ENCODE data around the gene ZCCHC2. TPM values are rescaled to one million over a fixed set of nuclear protein-coding genes. Genes with fewer than 3 reads are reported as not detected.

Gene ZCCHC2
- polyA plus RNA-seq, 2 donors, result 3.0 to 3.5 TPM

- no peak overlapping the region for H3K4me3 ChIP-seq (ENCODE audit: low read depth in 1 of 2, low read length in 2 of 2)
- H3K27ac ChIP-seq (ENCODE audit: low read depth in 2 of 2, low read length in 1 of 2), result no peak overlapping the region
- H3K27me3 ChIP-seq (ENCODE audit: control insufficient read depth in 1 of 2, insufficient read depth in 2 of 2, low read length in 2 of 2), result no peaks in the 10 kb centered on the region
- no peaks in the 10 kb centered on the region for H3K4me1 ChIP-seq (ENCODE audit: control insufficient read depth in 2 of 2, insufficient read depth in 2 of 2, low read length in 1 of 2)
- H3K9me3 ChIP-seq (ENCODE audit: control insufficient read depth in 2 of 2, insufficient read depth in 1 of 2, low read depth in 1 of 2, low read length in 1 of 2), result no peaks in the 10 kb centered on the region
- H3K36me3 ChIP-seq (ENCODE audit: control insufficient read depth in 2 of 2, insufficient read depth in 2 of 2, low read length in 1 of 2), result peaks cover 14 to 18% of the 10 kb centered on the region in 2 donors
- WGBS, 2 donors, result 73 to 93% methylated on average over 4 of the region's 4 CpGs
Observed at GRCh38 chr18:62571037-62571436, 48.2 kb downstream of the ZCCHC2 start.

- H3K4me1 ChIP-seq (ENCODE audit: control insufficient read depth in 2 of 2, insufficient read depth in 2 of 2, low read length in 1 of 2), result no peaks in the 10 kb centered on the region
- H3K36me3 ChIP-seq (ENCODE audit: control insufficient read depth in 2 of 2, insufficient read depth in 2 of 2, low read length in 1 of 2), result peaks cover 14 to 16% of the 10 kb centered on the region in 2 donors
- H3K4me3 ChIP-seq (ENCODE audit: low read depth in 1 of 2, low read length in 2 of 2), result no peak overlapping the region
- no peak overlapping the region for H3K27ac ChIP-seq (ENCODE audit: low read depth in 2 of 2, low read length in 1 of 2)
- WGBS, 2 donors, result 90 to 91% methylated on average over 3 of the region's 3 CpGs
- H3K27me3 ChIP-seq (ENCODE audit: control insufficient read depth in 1 of 2, insufficient read depth in 2 of 2, low read length in 2 of 2), result no peaks in the 10 kb centered on the region
- no peaks in the 10 kb centered on the region for H3K9me3 ChIP-seq (ENCODE audit: control insufficient read depth in 2 of 2, insufficient read depth in 1 of 2, low read depth in 1 of 2, low read length in 1 of 2)
Observed at GRCh38 chr18:62571648-62572047, 48.8 kb downstream of the ZCCHC2 start.

GRCh38 chr18:62572456-62572855, 49.6 kb downstream of the ZCCHC2 start:
- H3K36me3 ChIP-seq (ENCODE audit: control insufficient read depth in 2 of 2, insufficient read depth in 2 of 2, low read length in 1 of 2), result peaks cover 14 to 16% of the 10 kb centered on the region in 2 donors
- WGBS, 2 donors, result 74 to 86% methylated on average over 3 of the region's 3 CpGs
- H3K27ac ChIP-seq (ENCODE audit: low read depth in 2 of 2, low read length in 1 of 2), result no peak overlapping the region
- no peaks in the 10 kb centered on the region for H3K9me3 ChIP-seq (ENCODE audit: control insufficient read depth in 2 of 2, insufficient read depth in 1 of 2, low read depth in 1 of 2, low read length in 1 of 2)
- no peaks in the 10 kb centered on the region for H3K4me1 ChIP-seq (ENCODE audit: control insufficient read depth in 2 of 2, insufficient read depth in 2 of 2, low read length in 1 of 2)
- no peaks in the 10 kb centered on the region for H3K27me3 ChIP-seq (ENCODE audit: control insufficient read depth in 1 of 2, insufficient read depth in 2 of 2, low read length in 2 of 2)
- H3K4me3 ChIP-seq (ENCODE audit: low read depth in 1 of 2, low read length in 2 of 2), result no peak overlapping the region

DNA sequence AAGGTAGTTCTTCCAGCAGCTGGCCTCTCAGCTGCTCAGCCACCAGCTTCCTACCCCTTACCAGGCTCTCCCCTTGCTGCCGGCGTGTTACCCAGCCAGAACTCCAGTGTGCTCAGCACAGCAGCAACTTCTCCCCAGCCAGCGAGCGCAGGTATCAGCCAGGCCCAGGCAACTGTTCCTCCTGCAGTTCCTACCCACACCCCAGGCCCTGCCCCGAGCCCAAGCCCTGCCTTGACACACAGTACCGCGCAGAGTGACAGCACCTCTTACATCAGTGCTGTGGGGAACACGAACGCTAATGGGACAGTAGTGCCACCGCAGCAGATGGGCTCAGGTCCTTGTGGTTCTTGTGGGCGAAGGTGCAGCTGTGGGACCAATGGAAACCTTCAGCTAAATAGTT, 52.0 kb downstream of the ZCCHC2 start:
- Histone ChIP-seq H3K9me3 (ENCODE audit: control insufficient read depth in 2 of 2, insufficient read depth in 1 of 2, low read depth in 1 of 2, low read length in 1 of 2) (no peaks in the 10 kb centered on the region), H3K4me1 (ENCODE audit: control insufficient read depth in 2 of 2, insufficient read depth in 2 of 2, low read length in 1 of 2) (no peaks in the 10 kb centered on the region), H3K27ac (ENCODE audit: low read depth in 2 of 2, low read length in 1 of 2) (no peak overlapping the region), H3K4me3 (ENCODE audit: low read depth in 1 of 2, low read length in 2 of 2) (no peak overlapping the region), H3K36me3 (ENCODE audit: control insufficient read depth in 2 of 2, insufficient read depth in 2 of 2, low read length in 1 of 2) (peaks cover 14 to 16% of the 10 kb centered on the region in 2 donors), H3K27me3 (ENCODE audit: control insufficient read depth in 1 of 2, insufficient read depth in 2 of 2, low read length in 2 of 2) (no peaks in the 10 kb centered on the region)
- WGBS, 2 donors, result 99% methylated on average over 11 of the region's 11 CpGs

DNA sequence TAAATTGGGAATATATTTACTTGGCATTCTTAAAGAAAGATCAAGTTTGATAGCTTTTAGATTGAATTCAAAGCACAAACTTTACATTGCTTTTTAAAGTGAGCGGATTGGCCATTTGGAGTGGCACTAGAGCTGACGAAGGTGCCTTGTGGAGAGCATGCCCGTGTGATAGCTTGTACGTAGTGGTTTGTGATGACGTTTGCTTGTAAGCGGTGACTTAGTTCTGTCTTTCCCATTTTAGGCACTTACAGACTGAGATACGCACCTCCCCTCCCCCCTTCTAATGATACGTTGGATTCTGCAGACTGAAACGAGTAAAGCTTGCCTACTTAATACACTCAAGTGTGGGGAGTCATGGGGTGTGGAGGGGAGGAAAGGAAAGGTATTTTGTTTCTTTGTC, 53.4 kb downstream of the ZCCHC2 start:
- peaks cover 13 to 14% of the 10 kb centered on the region in 2 donors for H3K36me3 ChIP-seq (ENCODE audit: control insufficient read depth in 2 of 2, insufficient read depth in 2 of 2, low read length in 1 of 2)
- H3K27me3 ChIP-seq (ENCODE audit: control insufficient read depth in 1 of 2, insufficient read depth in 2 of 2, low read length in 2 of 2), result no peaks in the 10 kb centered on the region
- WGBS, 2 donors, result 91 to 92% methylated on average over 9 of the region's 9 CpGs
- H3K27ac ChIP-seq (ENCODE audit: low read depth in 2 of 2, low read length in 1 of 2), result no peak overlapping the region
- no peak overlapping the region for H3K4me3 ChIP-seq (ENCODE audit: low read depth in 1 of 2, low read length in 2 of 2)
- no peaks in the 10 kb centered on the region for H3K9me3 ChIP-seq (ENCODE audit: control insufficient read depth in 2 of 2, insufficient read depth in 1 of 2, low read depth in 1 of 2, low read length in 1 of 2)
- H3K4me1 ChIP-seq (ENCODE audit: control insufficient read depth in 2 of 2, insufficient read depth in 2 of 2, low read length in 1 of 2), result no peaks in the 10 kb centered on the region

DNA sequence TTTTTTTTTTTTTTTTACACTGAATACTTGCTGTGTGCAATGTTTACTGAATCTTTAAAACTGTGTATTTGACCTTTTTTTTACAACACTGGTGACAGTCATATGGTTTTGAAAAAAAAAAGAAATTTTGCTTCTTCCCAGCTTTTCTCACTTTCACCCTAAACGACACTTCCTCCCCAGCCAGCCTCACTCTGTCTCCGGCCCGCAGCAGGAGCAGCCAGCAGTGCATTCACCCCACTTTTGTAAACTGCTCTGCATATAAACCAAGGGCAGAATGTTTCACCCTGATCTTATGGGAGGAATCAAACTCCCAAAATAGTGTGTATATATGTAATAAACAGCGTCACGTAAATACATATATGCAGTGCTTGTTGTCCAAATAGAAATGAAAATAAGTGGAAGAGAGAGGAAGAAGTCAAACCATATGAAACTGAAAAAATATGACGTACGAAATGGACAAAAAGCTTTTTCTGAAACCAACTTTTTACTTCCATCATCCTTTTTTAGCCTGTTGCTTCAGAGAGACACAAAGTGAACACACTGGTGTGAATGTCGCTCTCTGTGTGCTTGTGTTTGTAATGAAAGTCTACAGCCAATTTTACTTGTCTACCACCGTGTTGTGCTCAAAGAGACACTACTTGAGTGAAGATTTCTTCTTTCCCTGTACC, 54.2 kb downstream of the ZCCHC2 start:
- no peaks in the 10 kb centered on the region for H3K27me3 ChIP-seq (ENCODE audit: control insufficient read depth in 1 of 2, insufficient read depth in 2 of 2, low read length in 2 of 2)
- H3K27ac ChIP-seq (ENCODE audit: low read depth in 2 of 2, low read length in 1 of 2), result no peak overlapping the region
- H3K36me3 ChIP-seq (ENCODE audit: control insufficient read depth in 2 of 2, insufficient read depth in 2 of 2, low read length in 1 of 2), result peaks cover 11 to 13% of the 10 kb centered on the region in 2 donors
- no peaks in the 10 kb centered on the region for H3K4me1 ChIP-seq (ENCODE audit: control insufficient read depth in 2 of 2, insufficient read depth in 2 of 2, low read length in 1 of 2)
- no peak overlapping the region for H3K4me3 ChIP-seq (ENCODE audit: low read depth in 1 of 2, low read length in 2 of 2)
- no peaks in the 10 kb centered on the region for H3K9me3 ChIP-seq (ENCODE audit: control insufficient read depth in 2 of 2, insufficient read depth in 1 of 2, low read depth in 1 of 2, low read length in 1 of 2)
- 79 to 83% methylated on average over 9 of the region's 9 CpGs for whole genome bisulfite sequencing, 2 donors

- Histone ChIP-seq H3K36me3 (ENCODE audit: control insufficient read depth in 2 of 2, insufficient read depth in 2 of 2, low read length in 1 of 2) (peaks cover 11 to 13% of the 10 kb centered on the region in 2 donors), H3K4me3 (ENCODE audit: low read depth in 1 of 2, low read length in 2 of 2) (no peak overlapping the region), H3K27me3 (ENCODE audit: control insufficient read depth in 1 of 2, insufficient read depth in 2 of 2, low read length in 2 of 2) (no peaks in the 10 kb centered on the region), H3K27ac (ENCODE audit: low read depth in 2 of 2, low read length in 1 of 2) (no peak overlapping the region), H3K9me3 (ENCODE audit: control insufficient read depth in 2 of 2, insufficient read depth in 1 of 2, low read depth in 1 of 2, low read length in 1 of 2) (no peaks in the 10 kb centered on the region), H3K4me1 (ENCODE audit: control insufficient read depth in 2 of 2, insufficient read depth in 2 of 2, low read length in 1 of 2) (no peaks in the 10 kb centered on the region)
- 44 to 57% methylated on average over 2 of the region's 2 CpGs for WGBS, 2 donors
Observed at GRCh38 chr18:62577765-62578164, 54.9 kb downstream of the ZCCHC2 start.

- no peaks in the 10 kb centered on the region for H3K9me3 ChIP-seq (ENCODE audit: control insufficient read depth in 2 of 2, insufficient read depth in 1 of 2, low read depth in 1 of 2, low read length in 1 of 2)
- H3K4me1 ChIP-seq (ENCODE audit: control insufficient read depth in 2 of 2, insufficient read depth in 2 of 2, low read length in 1 of 2), result no peaks in the 10 kb centered on the region
- H3K27ac ChIP-seq (ENCODE audit: low read depth in 2 of 2, low read length in 1 of 2), result no peak overlapping the region
- H3K27me3 ChIP-seq (ENCODE audit: control insufficient read depth in 1 of 2, insufficient read depth in 2 of 2, low read length in 2 of 2), result no peaks in the 10 kb centered on the region
- H3K36me3 ChIP-seq (ENCODE audit: control insufficient read depth in 2 of 2, insufficient read depth in 2 of 2, low read length in 1 of 2), result peaks cover 10 to 11% of the 10 kb centered on the region in 2 donors
- H3K4me3 ChIP-seq (ENCODE audit: low read depth in 1 of 2, low read length in 2 of 2), result no peak overlapping the region
- WGBS, 2 donors, result 61 to 79% methylated on average over 13 of the region's 13 CpGs
Observed at GRCh38 chr18:62578980-62579511, 56.2 kb downstream of the ZCCHC2 start.

GRCh38 chr18:62583376-62583775, 60.6 kb downstream of the ZCCHC2 start:
- H3K36me3 ChIP-seq (ENCODE audit: control insufficient read depth in 2 of 2, insufficient read depth in 2 of 2, low read length in 1 of 2), result peaks cover 0 to 2% of the 10 kb centered on the region in 2 donors
- H3K27ac ChIP-seq (ENCODE audit: low read depth in 2 of 2, low read length in 1 of 2), result no peak overlapping the region
- WGBS, 2 donors, result 82 to 88% methylated on average over 2 of the region's 2 CpGs
- H3K9me3 ChIP-seq (ENCODE audit: control insufficient read depth in 2 of 2, insufficient read depth in 1 of 2, low read depth in 1 of 2, low read length in 1 of 2), result no peaks in the 10 kb centered on the region
- H3K4me3 ChIP-seq (ENCODE audit: low read depth in 1 of 2, low read length in 2 of 2), result no peak overlapping the region
- H3K4me1 ChIP-seq (ENCODE audit: control insufficient read depth in 2 of 2, insufficient read depth in 2 of 2, low read length in 1 of 2), result peaks cover 0 to 2% of the 10 kb centered on the region in 2 donors
- no peaks in the 10 kb centered on the region for H3K27me3 ChIP-seq (ENCODE audit: control insufficient read depth in 1 of 2, insufficient read depth in 2 of 2, low read length in 2 of 2)

Data from esophagus (tissue), 2 donors.